Medulla oblongata (tissue), 1 donor: Measurements from ENCODE around the gene PTPRZ1.
A peak's percentile ranks its signal among the peaks of the same experiment; 100 is the strongest.

Experiments
- DNase-seq: peaks from one replicate; pipeline ENCODE4 v3.0.0-alpha.2; 2015; ENCODE audit errors: extremely low spot score

PTPRZ1 gene

DNA sequence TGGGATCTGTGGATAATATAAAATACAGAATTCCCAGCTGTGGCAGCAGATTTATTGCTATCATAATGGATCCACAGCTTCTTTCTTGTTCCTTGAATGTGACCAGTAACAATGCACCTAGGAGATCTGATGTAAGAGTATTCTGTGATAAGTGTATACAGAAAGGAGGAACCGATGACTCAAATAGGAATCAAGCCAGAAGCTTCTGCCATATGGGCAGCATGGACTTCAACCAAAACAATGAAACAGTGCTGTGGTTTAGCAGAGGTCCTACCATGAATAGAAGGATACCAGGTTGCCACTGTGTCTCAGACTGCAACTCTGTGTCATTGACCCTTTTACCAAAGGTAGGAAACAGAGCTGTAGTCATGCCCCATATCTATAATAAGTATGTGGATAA is 81.8 kb downstream of the PTPRZ1 start:
- DNase-seq: no peak

DNA sequence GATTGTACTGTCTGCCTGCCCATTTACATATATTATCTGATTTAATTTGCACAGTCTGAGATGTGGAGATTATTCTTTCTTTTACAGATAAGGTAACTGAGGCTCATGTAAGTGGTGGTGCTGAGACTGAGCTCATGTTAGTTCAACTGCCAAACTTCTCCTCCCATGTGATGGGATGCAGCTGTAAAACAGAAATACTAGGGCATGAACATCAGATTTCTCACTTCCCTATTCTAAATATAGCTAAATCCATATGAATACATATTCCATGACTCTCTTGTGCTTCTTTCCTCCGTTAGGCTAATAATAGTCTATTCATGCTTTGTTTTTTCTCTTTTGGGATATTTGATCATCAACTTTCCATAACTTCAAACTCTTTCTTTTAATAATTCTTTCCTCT is 84.7 kb downstream of the PTPRZ1 start:
- no peak for DNase-seq

- DNase-seq: no peak
Measured at GRCh38 chr7:121960678-121961077, 87.7 kb downstream of the PTPRZ1 start.

DNA sequence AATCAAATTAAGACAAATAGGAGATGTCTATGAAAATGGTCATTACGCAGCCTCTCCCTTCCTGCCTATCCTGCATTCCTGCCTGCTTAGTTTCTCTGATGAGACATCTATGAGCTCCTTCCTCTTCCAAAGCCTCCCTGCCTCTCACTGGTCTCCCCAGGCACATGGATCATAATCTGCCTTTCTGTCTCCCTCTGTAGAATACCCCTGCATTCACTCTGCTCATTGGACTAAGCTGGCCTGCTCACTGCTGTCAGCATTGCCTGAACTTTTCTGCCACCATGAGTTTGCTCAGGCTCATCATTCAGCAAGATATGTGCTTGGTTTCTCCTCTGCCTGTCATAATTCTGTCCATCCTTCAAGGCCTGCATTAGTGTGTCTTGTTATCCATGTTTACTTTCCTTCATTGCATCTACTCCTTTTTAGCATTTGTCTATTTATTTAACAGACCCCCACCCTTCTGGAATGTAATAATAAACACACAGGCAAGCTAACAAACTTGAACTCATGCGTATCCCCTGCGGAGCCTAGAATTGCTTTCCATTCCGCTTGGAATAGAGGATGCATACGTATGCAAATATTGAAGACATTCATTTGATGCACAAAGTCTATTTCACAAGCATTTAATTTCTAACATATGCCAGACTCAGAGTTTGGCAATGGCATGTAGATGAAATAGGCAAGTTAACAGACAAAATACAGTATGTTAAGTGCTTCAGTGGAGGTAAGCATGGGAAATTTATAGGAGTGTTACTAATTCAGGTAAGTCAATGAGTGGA is 88.3 kb downstream of the PTPRZ1 start:
- DNase-seq: peak; percentile 27

- no peak for DNase-seq
Measured at GRCh38 chr7:121966276-121966934, 93.4 kb downstream of the PTPRZ1 start.

DNA sequence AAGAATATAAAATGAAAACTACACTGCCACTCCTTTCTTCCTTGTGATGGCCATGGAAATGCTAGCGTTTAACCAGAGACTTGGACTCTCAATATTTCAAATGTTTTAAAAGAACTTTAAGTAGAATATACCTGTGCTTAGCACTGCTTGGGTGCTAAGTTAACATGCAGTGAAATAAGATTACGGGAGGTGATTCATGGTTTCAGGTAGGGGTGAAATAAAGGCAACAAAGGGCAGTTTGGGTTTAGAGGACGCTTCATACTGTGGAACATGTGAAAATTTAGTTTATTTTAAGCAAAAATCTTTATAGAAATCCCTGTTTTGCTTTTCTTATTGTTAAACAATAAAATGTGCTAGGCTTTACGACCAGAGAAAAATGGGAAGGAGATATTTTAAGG is 94.0 kb downstream of the PTPRZ1 start:
- DNase-seq: no peak

DNA sequence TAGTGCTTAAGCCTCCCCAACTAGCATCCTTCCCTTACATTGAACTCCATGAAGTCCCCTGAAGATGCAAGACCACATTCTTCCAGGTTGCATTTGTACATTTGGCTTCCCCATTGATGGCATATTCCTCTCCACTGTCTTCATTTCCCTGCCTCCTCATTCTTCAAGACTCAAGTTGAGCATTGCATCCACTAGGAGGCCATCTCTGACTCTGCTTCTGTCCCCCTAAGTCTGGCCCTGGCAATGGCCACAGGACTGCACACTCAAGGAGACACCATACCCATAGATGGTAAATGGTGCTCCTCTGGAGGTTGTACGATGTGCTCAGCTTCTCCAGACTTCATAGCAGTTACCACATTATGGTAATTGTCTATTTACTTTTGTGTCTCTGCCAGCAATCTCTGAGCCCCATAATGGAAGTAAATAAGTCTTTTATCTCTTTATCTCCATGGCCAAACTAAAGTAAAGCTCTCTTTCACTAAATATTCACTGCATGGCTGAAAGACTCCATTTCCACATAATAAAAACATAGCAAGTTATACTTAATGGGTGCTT is 112.6 kb downstream of the PTPRZ1 start:
- no peak for DNase-seq

DNA sequence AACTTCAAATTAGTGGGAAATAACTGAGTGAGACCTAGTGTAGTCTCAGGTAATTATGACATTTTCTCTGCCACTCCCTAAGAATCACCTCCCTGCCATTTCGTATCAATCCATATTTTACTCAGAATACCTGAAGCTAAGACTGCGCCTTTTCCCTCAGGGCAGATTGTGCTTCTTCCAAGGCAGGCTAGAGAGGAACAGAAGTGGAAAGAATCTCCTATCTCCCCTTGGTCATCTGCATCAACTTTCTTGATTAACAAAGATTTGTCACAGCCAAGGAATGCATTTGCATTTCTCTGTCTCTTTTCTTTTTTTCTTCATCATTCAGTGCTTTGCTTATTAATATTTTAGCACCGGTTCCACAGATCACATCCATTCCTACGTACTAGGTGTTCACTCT is 119.1 kb downstream of the PTPRZ1 start:
- no peak for DNase-seq

DNA sequence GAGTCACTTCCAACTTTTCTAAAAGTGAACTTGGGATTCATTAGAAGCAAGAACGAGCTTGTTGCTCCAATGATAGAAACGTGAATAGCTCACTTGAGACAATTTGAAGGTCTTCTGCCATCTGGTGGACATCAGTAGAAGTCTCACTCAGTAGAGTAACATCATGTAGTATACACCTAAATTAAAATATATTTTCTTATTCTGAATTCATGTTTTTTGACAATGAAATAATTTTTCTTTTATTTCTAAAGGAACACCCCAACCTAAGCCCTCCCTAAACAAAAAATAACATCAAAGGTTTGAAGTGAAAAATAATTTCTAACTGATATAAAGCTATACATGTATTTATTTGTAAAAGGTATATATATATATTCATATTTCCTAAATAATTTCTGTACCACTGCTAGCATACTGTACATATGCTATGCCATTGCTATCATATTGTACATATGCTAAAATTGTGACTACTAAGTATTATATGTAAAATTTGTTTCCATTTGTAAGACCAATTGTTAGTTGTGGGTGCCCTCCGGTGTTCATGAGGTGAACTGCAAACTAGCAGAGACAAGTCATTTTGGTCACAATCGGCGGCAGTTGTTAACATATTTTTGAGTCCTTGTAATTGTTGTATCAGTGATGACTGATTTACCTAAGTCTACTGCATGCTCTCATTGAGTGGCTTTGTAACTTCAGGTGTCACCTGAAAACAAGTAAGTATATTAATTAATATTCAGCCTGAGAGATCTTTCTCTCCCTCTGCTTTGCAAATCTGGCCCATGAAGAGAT is 121.9 kb downstream of the PTPRZ1 start:
- peak; percentile 89 for DNase-seq

DNA sequence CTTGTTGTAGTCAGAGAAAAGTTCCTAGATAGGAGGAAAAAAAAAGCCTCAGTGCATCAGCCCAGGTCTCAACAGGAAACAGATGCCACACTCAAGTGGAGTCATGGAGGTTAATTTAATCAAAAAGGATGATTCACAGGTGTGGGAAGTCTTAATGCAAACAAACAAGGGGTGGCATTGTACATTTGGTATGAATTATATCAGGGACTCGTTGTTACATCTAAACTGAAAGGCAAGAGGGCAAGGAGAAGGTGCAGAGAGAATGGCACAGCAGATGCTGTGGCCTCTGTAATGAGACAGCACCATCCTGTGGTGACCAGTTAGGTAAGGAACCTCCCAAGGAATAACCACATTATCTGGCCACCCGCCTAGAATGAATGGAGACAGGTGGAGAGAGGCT is 133.7 kb downstream of the PTPRZ1 start:
- DNase-seq: no peak

- DNase-seq: no peak
Measured at GRCh38 chr7:122010116-122010515, 137.2 kb downstream of the PTPRZ1 start.

- DNase-seq: no peak
Measured at GRCh38 chr7:122013065-122013464, 140.1 kb downstream of the PTPRZ1 start.

GRCh38 chr7:122013630-122014029 is 140.7 kb downstream of the PTPRZ1 start:
- DNase-seq: no peak

- DNase-seq: no peak
Measured at GRCh38 chr7:122014697-122015096, 141.7 kb downstream of the PTPRZ1 start.

DNA sequence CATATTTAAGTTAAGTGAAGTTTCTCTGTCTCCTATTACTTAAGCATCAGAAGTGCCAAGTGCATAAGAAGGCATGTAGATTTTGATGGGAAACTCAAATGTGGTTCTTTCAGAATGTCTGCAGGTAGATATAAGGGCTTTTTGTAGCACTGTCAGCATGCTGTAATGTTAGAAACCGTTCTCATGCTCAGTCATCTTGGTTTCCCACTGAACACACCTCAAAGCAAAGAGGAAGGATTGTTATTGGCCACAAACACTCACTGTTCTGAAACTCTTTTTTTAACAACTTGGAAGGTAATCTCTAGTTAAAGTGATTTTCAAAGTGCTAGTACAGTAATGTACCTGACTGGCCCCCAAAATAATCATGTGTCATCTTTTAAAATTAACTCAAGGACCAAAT is 145.1 kb downstream of the PTPRZ1 start:
- no peak for DNase-seq

DNA sequence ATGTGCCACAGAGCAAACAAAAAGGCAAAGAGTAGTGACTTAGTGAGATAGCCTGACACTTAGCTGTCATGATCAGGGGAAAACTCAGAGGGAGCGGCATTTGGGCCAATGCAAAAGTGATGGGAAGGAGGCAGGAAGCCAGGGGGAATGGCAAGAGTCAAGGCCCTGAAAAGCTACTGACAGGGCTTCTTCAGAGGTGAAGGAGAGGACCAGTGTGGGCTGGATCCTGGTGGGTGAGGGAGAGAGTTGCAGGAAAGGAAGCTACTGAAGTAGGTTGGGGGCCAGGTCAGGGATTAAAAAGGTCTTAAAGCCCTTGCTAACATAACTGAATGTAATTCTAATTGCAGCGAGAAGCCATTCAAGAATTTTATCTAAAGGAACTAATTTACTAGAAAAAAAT is 154.1 kb downstream of the PTPRZ1 start:
- no peak for DNase-seq

- no peak for DNase-seq
Measured at GRCh38 chr7:122033641-122034040, 160.7 kb downstream of the PTPRZ1 start.

DNA sequence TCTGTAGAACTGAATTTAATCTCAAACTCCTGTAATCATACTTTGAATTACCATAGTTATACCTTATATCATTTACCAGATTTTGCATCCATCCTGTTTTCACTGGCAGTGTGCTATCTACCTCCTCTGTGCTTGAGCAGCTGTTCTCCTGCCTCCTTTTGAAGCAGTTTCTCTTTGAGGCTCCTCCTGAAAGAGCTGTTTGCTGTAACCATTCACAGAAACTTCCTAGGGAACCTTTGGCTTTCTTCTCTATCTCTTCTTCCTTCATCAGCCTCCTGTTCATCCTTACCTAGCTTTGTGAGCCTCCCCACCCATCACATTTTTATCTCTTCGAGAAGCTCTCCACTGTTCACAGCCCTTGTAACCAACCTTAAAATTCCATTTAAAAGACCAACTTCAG is 162.9 kb downstream of the PTPRZ1 start:
- no peak for DNase-seq

DNA sequence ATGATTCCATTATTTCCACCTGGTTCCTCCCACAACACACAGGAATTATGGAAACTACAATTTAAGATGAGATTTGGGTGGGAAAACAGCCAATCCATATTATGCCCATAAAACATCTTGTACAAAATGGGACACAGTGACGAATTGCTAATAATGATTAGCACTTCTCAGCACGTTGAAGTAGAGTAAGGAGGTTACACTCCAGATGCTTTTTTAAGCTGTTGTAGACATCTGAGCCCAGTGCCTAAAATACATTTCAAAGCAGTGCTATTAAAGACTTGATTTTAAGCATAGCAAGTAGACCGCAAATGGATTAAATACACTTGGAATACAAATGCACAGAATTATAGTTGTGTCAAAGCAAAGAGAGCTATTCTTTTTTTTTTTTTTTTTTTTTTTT is 165.2 kb downstream of the PTPRZ1 start:
- no peak for DNase-seq

DNA sequence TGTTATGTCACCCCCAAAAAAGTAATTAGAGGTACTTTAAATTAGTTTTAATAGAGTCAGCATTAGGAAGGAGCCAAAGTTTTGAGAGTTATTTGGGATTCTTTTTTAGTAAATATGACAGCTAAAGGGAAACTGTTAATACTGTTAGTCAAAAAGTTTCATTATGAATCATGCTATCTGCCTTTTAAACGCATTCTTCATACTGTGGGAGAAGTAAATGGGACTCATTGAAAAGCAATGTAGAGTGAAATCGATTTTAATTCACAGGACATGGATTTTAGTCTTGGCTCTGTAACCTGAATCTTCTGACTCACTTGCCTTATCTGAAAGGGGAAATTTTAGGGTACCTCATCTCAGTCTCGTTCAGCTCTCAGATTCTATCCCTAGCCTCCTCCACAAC is 165.9 kb downstream of the PTPRZ1 start:
- DNase-seq: no peak

DNA sequence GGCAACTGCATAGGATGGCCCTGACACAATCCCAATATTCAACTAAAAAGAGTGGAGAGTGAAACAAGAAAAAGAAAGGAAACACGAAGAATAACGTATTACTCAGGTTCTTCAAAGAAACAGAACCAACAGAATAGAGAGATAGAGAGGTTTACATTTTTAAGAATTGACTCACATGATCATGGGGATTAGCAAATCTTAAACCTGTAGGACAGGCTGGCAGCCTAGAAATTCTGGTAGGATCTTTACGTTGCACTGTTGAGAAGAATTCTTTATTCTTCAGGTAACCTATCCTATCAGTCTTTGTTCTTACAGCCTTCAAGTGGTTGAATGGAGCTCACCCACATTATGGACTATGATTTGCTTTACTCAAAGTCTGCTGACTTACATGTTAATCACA is 167.2 kb downstream of the PTPRZ1 start:
- no peak for DNase-seq

GRCh38 chr7:122046402-122046801 is 173.4 kb downstream of the PTPRZ1 start:
- DNase-seq: no peak
